H4 (cell line): ENCODE measurements around the gene GOLGA6L7. TPM values are rescaled to one million over a fixed set of nuclear protein-coding genes. Genes with fewer than 3 reads are reported as not detected.

Experiments used
- total RNA-seq: library from RNA; depleted of rRNA; stranded (reverse); fragments of >200 nt; shearing (Covaris generic); gene quantifications from 2 replicates; pipeline ENCODE4 v1.2.3, GENCODE V29; 2014; rRNA removed

GOLGA6L7 gene
- total RNA-seq, 1 experiment from 2014 or later = not detected

Other genes starting within 250 kb of the GOLGA6L7 start
- 0.95 TPM in 1 of 2 replicates, not detected in the other for gene GOLGA8M, start 136.2 kb downstream of the GOLGA6L7 start, total RNA-seq
- 13.2 and 17.7 TPM in 2 replicates for gene APBA2, start 37.3 kb upstream of the GOLGA6L7 start, total RNA-seq